GM12878 (cell line): ENCODE data around the gene POLN. TPM values are rescaled to one million over a fixed set of nuclear protein-coding genes. Genes with fewer than 3 reads are reported as not detected.
"Not testable (repeated sequence)": the region's sequence is repeated elsewhere in the genome, so short reads cannot be mapped to it uniquely, and the experiment has no call there.

Source experiments
- ATAC-seq: fragments of 200-7000 bp; cut with Tn5 transposase; 3 replicates; pipeline ENCODE4 v1.9.1; 2020; ENCODE audit warnings: mild to moderate bottlenecking, moderate library complexity
- BruUV-seq: library from RNA; stranded (reverse); fragments of 400-500 nt; replicated peaks from 2 replicates; lab custom pipeline; 2021; lab: Mats Ljungman, UMichigan
- CTCF ChIA-PET: fragments of 300-600 bp; sonication (Branson Sonifier 250); formaldehyde crosslinking; extraction: SDS; loops from one replicate; lab custom pipeline; 2021; ENCODE audit warnings: inconsistent platforms; lab: Yijun Ruan, JAX
- POLR2A ChIA-PET: fragments of 350-600 bp; formaldehyde crosslinking; extraction: SDS; loops from one replicate; lab custom pipeline; 2021; ENCODE audit warnings: inconsistent platforms; lab: Charles Lee
- RAD21 ChIA-PET: fragments of 300-600 bp; sonication (Branson Sonifier 250); formaldehyde crosslinking; loops from one replicate; lab custom pipeline; 2023; ENCODE audit warnings: antibody characterized with exemption; ENCODE audit not compliant: unreplicated experiment; lab: Charles Lee
- SMC1A ChIA-PET: fragments of 300-600 bp; sonication (Branson Sonifier 250); formaldehyde crosslinking; loops from one replicate; lab custom pipeline; 2023; ENCODE audit not compliant: unreplicated experiment, uncharacterized antibody; lab: Charles Lee
- DNase-seq: peaks from one replicate; pipeline ENCODE4 v3.0.0-alpha.2; 2011; ENCODE audit warnings: low read depth, low spot score
- FAIRE-seq: peaks from 3 replicates; lab custom pipeline; 2011; peaks lifted over from hg19 to GRCh38; lab: Jason Lieb, UNC
- H2AFZ ChIP-seq: 2 replicates; pipeline ENCODE4 v1.6.0; 2011; ENCODE audit warnings: low read depth, low read length, control low read depth; ENCODE audit not compliant: control insufficient read depth
- H3K27ac ChIP-seq: 2 replicates; pipeline ENCODE4 v1.5.1; 2011; ENCODE audit warnings: control low read depth; ENCODE audit not compliant: control insufficient read depth, insufficient read depth
- H3K27me3 ChIP-seq, 2 experiments: replicated peaks in 1 of 2; 2 replicates each; pipeline versions ENCODE4 v1.6.0 to v1.6.1; 2011; ENCODE audit warnings: low read length in 1 of 2; ENCODE audit not compliant: control insufficient read depth in 2 of 2, insufficient read depth in 2 of 2
- H3K36me3 ChIP-seq, 2 experiments: 2 replicates each; pipeline ENCODE4 v1.5.1; 2011; ENCODE audit warnings: low read length in 1 of 2; ENCODE audit not compliant: control insufficient read depth in 2 of 2, insufficient read depth in 2 of 2
- H3K4me1 ChIP-seq: 2 replicates; pipeline ENCODE4 v1.6.1; 2011; ENCODE audit warnings: mild to moderate bottlenecking, low read length, moderate library complexity, mixed read lengths; ENCODE audit not compliant: control insufficient read depth, insufficient read depth
- H3K4me2 ChIP-seq: 2 replicates; pipeline ENCODE4 v1.6.0; 2011; ENCODE audit warnings: control low read depth; ENCODE audit not compliant: control insufficient read depth, insufficient read depth
- H3K4me3 ChIP-seq: fragments of 200-600 bp; sonication (generic); 2 replicates; pipeline ENCODE4 v1.5.1; 2016
- H3K79me2 ChIP-seq: 2 replicates; pipeline ENCODE4 v1.6.0; 2011; ENCODE audit warnings: low read length; ENCODE audit not compliant: control insufficient read depth, insufficient read depth
- H3K9ac ChIP-seq: 2 replicates; pipeline ENCODE4 v1.8.0; 2011; ENCODE audit warnings: low read length, control low read depth, mixed read lengths; ENCODE audit not compliant: control insufficient read depth, insufficient read depth
- H3K9me3 ChIP-seq: replicated peaks from 3 replicates; pipeline ENCODE4 v1.5.1; 2011; ENCODE audit warnings: mild to moderate bottlenecking, low read length; ENCODE audit not compliant: control insufficient read depth, insufficient read depth
- H4K20me1 ChIP-seq: 2 replicates; pipeline ENCODE4 v1.6.0; 2011; ENCODE audit not compliant: control insufficient read depth, insufficient read depth
- BHLHE40 ChIP-seq, 2 experiments: fragments of 450-650 bp in 1 of 2; IDR thresholded peaks; 2 replicates each; pipeline ENCODE4 v1.6.1; 2011 to 2017; ENCODE audit warnings: low read depth in 2 of 2, borderline replicate concordance in 1 of 2, improper control_type of control experiment in 1 of 2, low read length in 1 of 2, mild to moderate bottlenecking in 1 of 2
- EZH2 ChIP-seq: IDR thresholded peaks from 2 replicates; pipeline ENCODE4 v1.6.1; 2012; ENCODE audit warnings: low read depth, mild to moderate bottlenecking, control low read depth, inconsistent platforms, low read length, borderline replicate concordance; ENCODE audit not compliant: control insufficient read depth
- JUNB ChIP-seq: IDR thresholded peaks from 2 replicates; pipeline ENCODE4 v1.6.1; 2016; ENCODE audit warnings: antibody characterized with exemption, mild to moderate bottlenecking
- MEF2B ChIP-seq: fragments of 450-650 bp; IDR thresholded peaks from 2 replicates; pipeline ENCODE4 v1.6.1; 2018; ENCODE audit warnings: mild to moderate bottlenecking, moderate library complexity; ENCODE audit not compliant: partially characterized antibody, poor library complexity, severe bottlenecking
- MXI1 ChIP-seq: fragments of 150-350 bp; IDR thresholded peaks from 2 replicates; pipeline ENCODE4 v1.6.1; 2011; ENCODE audit warnings: low read depth, mild to moderate bottlenecking, inconsistent platforms, low read length, improper control_type of control experiment
- POU2F2 ChIP-seq: IDR thresholded peaks from 3 replicates; pipeline ENCODE4 v1.6.1; 2011; ENCODE audit warnings: low read depth, mild to moderate bottlenecking, low read length, borderline replicate concordance
- SMARCA5 ChIP-seq: fragments of 450-650 bp; IDR thresholded peaks from 2 replicates; pipeline ENCODE4 v1.6.1; 2017; ENCODE audit warnings: mild to moderate bottlenecking
- SMC3 ChIP-seq: IDR thresholded peaks from 2 replicates; pipeline ENCODE4 v1.6.1; 2011; ENCODE audit warnings: low read length, improper control_type of control experiment, borderline replicate concordance
- SREBF1 ChIP-seq: IDR thresholded peaks from 2 replicates; pipeline ENCODE4 v1.6.1; 2012; ENCODE audit warnings: mild to moderate bottlenecking, low read length
- SRF ChIP-seq, 2 experiments: IDR thresholded peaks; 2 replicates each; pipeline ENCODE4 v1.6.1; 2011; ENCODE audit warnings: low read depth in 2 of 2, low read length in 2 of 2, mild to moderate bottlenecking in 1 of 2, moderate library complexity in 1 of 2
- TCF12 ChIP-seq: IDR thresholded peaks from 2 replicates; pipeline ENCODE4 v1.6.1; 2011; ENCODE audit warnings: low read depth, mild to moderate bottlenecking, low read length
- ZNF274 ChIP-seq: IDR thresholded peaks from one replicate; pipeline ENCODE4 v1.8.0; 2011; ENCODE audit not compliant: insufficient read length, insufficient read depth
- ZSCAN29 ChIP-seq: fragments of 450-650 bp; IDR thresholded peaks from 2 replicates; pipeline ENCODE4 v1.6.1; 2017; ENCODE audit warnings: mild to moderate bottlenecking, moderate library complexity
- WGBS: methylation state at CpG from one replicate; pipeline ENCODE4 v1.1.6; 2016; ENCODE audit warnings: low lambda C conversion rate; ENCODE audit not compliant: insufficient replicate concordance, insufficient coverage; ENCODE audit errors: missing lambda C conversion rate; 5-methylcytosine and 5-hydroxymethylcytosine counted together
- in situ Hi-C: fragments of 300-500 bp; cut with MboI; formaldehyde crosslinking; loops from 9 replicates; pipeline ENCODE4 v1.14.3; 2018; ENCODE audit warnings: mixed read lengths
- intact Hi-C: fragments of 100-400 bp; cut with micrococcal nuclease; formaldehyde crosslinking; loops from one replicate; pipeline ENCODE4 v1.14.2; 2022; ENCODE audit not compliant: unreplicated experiment
- polyA plus RNA-seq, 11 experiments: library from polyadenylated mRNA; depleted of rRNA in 4 of 11; unstranded in 6 of 11; stranded (reverse) in 5 of 11; fragments of >200 nt; fragmentation: Nextera tagmentation in 4 of 11; fragmentation: Illumina TruSeq in 1 of 11; extraction: Ambion mirVana in 4 of 11; extraction: Trizol in 1 of 11; gene quantifications; 1 replicate in 1 of 11; 2 replicates in 10 of 11; pipeline versions ENCODE4 v1.2.1 to v1.2.3, GENCODE V29; 2011 to 2016; ENCODE audit warnings: inconsistent platforms in 2 of 11, missing spikeins in 2 of 11, low read depth in 1 of 11
- total RNA-seq, 4 experiments: library from RNA; depleted of rRNA in 3 of 4; stranded (reverse); fragments of >200 nt in 3 of 4; fragmentation: Illumina TruSeq in 1 of 4; extraction: Trizol in 1 of 4; gene quantifications; 2 replicates each; pipeline versions ENCODE4 v1.2.1 to v1.2.3, GENCODE V29; 2013 to 2021
- TF ChIP-seq, protein P1 (sequence below): fragments of 450-650 bp; IDR thresholded peaks from 2 replicates; pipeline ENCODE4 v1.6.1; 2017; ENCODE audit warnings: mild to moderate bottlenecking

The POLN gene
- total and polyA plus RNA-seq, 10 of the 15 experiments (the other 5 are each of a cell fraction or from before 2014, with no cell fraction given): 0.09 to 2.0 (median 0.95) TPM; not detected in 1

DNA sequence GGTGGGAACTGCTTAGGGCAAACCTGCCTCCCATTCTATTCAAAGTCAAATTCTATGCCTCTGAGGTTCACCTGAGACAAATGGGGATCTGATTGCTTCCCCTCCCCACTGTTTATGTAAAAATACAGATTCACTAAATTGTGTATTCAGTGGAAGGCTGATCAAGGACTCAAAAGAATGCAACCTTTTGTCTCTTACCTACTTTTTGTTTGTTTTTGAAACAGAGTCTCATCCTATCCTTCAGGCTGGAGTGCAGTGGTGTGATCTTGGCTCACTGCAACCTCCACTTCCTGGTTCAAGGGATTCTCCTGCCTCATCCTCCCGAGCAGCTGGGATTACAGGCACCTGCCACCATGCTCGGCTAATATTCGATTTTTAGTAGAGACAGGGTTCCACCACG lies 20.5 kb downstream of the POLN start:
- CTCF ChIA-PET: interaction anchor here (0.6 to 5.6 kb wide), 20 partner anchors 10 to 335 kb away, joined by 3 to 52 read pairs (median 8); partner anchors contain the start of genes HAUS3, POLN and RNF4
- RAD21 ChIA-PET: interaction anchor here (1.1 to 2.1 kb wide), 7 partner anchors 11 to 313 kb away, joined by 3 to 20 read pairs (median 8); partner anchors contain the start of gene MXD4
- H3K36me3 ChIP-seq, BruUV-seq, intact Hi-C loops, in situ Hi-C loops, H3K9ac ChIP-seq, H2AFZ ChIP-seq, POLR2A ChIA-PET, H3K79me2 ChIP-seq, FAIRE-seq, H3K4me1 ChIP-seq, H3K27me3 ChIP-seq, H3K4me2 ChIP-seq, H3K9me3 ChIP-seq, H4K20me1 ChIP-seq, H3K4me3 ChIP-seq, H3K27ac ChIP-seq, ATAC-seq, DNase-seq: not testable (repeated sequence)
- SMC1A ChIA-PET: interaction anchor here (1.3 to 6.4 kb wide), 4 partner anchors 9 to 194 kb away, joined by 3 to 43 read pairs (median 6); no protein-coding TSS in a partner anchor
- WGBS: 95% methylated on average over 4 of the region's 4 CpGs

DNA sequence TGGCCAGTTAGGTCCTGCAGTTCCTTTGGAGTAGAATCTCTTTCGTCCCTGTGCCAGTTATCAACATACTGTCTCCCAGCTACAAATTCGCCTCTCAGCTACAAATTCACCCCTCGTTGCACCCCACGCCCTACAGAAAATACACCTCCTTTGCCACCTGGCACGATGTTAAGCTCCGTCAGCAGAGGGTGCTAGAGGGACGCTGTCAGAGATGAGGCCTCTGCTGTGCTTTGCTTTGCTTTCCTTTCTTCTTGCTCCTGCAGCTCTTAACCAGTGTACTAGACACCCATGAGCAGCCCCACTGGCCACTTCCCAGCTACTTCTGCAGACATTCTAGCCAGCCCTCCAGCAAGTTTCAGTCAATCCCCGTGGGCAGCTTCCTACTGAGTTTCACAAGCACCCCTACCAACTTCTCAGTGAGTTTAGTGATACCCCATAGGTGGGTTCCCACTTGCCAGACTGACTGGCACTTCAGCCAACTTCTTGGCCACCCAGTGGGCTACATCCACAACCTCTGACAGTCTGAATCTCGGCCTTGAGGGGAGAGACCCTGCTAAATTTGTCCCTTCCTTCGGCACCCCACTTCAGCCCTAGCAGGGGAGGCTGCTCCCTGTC lies 21.8 kb downstream of the POLN start:
- in situ Hi-C loops: no loop called here
- DNase-seq (peak; percentile 24), ATAC-seq (peak; percentile 99), FAIRE-seq (peak; percentile 74)
- ChIA-PET RAD21 (interaction anchor here (0.7 to 2.1 kb wide), 23 partner anchors 12 to 734 kb away, joined by 3 to 20 read pairs (median 5); partner anchors contain the start of genes CFAP99, HAUS3, MXD4 and POLN), CTCF (interaction anchor here (0.6 to 5.6 kb wide), 53 partner anchors 9 to 1443 kb away, joined by 3 to 52 read pairs (median 5); partner anchors contain the start of genes CFAP99, GRK4, HAUS3 and NOP14), POLR2A (interaction anchor here (0.5 kb wide), 1 partner anchor 8 kb away, joined by 5 read pairs; no protein-coding TSS in a partner anchor), SMC1A (interaction anchor here (0.8 to 6.4 kb wide), 18 partner anchors 9 to 314 kb away, joined by 3 to 43 read pairs (median 4); no protein-coding TSS in a partner anchor)
- H4K20me1 ChIP-seq: no peaks in the 10 kb centered on the region
- no peaks in the 10 kb centered on the region for H3K4me1 ChIP-seq
- H3K27ac ChIP-seq: no peak overlapping the region
- no TSS peak for BruUV-seq
- 7% methylated on average over 10 of the region's 10 CpGs for WGBS
- H3K4me3 ChIP-seq: no peak overlapping the region
- no peak overlapping the region for H3K9ac ChIP-seq
- no peaks in the 10 kb centered on the region for H3K79me2 ChIP-seq
- no peaks in the 10 kb centered on the region for H3K27me3 ChIP-seq
- no peak overlapping the region for H2AFZ ChIP-seq
- no peak overlapping the region for H3K4me2 ChIP-seq
- no peaks in the 10 kb centered on the region for H3K36me3 ChIP-seq
- intact Hi-C loops: loop anchor here (1.0 kb wide), 3 partner anchors 134 to 242 kb away; no protein-coding TSS in a partner anchor
- H3K9me3 ChIP-seq: no peaks in the 10 kb centered on the region
- TF ChIP-seq JUNB: no peak
- peak; percentile 43; the same call in 1 of the 2 replicates for TF ChIP-seq TCF12
- no peak for TF ChIP-seq ZNF274
- TF ChIP-seq SRF (IDR thresholded peaks at IDR 0.05; ENCODE audit: low read depth in 2 of 2, low read length in 2 of 2): no peak
- no peak for TF ChIP-seq SREBF1
- TF ChIP-seq POU2F2: no peak
- no peak for TF ChIP-seq EZH2
- TF ChIP-seq MEF2B: no peak
- TF ChIP-seq BHLHE40 (IDR thresholded peaks at IDR 0.05; ENCODE audit: borderline replicate concordance in 1 of 2, low read depth in 2 of 2, low read length in 1 of 2): peak in 1 of 2 experiments; percentile 28; a peak in 1 of 4 replicates
- TF ChIP-seq SMARCA5: peak; percentile 77
- TF ChIP-seq, protein P1, sequence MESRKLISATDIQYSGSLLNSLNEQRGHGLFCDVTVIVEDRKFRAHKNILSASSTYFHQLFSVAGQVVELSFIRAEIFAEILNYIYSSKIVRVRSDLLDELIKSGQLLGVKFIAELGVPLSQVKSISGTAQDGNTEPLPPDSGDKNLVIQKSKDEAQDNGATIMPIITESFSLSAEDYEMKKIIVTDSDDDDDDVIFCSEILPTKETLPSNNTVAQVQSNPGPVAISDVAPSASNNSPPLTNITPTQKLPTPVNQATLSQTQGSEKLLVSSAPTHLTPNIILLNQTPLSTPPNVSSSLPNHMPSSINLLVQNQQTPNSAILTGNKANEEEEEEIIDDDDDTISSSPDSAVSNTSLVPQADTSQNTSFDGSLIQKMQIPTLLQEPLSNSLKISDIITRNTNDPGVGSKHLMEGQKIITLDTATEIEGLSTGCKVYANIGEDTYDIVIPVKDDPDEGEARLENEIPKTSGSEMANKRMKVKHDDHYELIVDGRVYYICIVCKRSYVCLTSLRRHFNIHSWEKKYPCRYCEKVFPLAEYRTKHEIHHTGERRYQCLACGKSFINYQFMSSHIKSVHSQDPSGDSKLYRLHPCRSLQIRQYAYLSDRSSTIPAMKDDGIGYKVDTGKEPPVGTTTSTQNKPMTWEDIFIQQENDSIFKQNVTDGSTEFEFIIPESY: no peak
- peak; percentile 86 for TF ChIP-seq SMC3
- no peak for TF ChIP-seq MXI1
- no peak for TF ChIP-seq ZSCAN29
